ENCODE results near the gene PACSIN3. TPM values are rescaled to one million over a fixed set of nuclear protein-coding genes. Genes with fewer than 3 reads are reported as not detected.

The PACSIN3 gene
- total RNA-seq, 1 donor from 2014 or later: 69.4 TPM

DNA sequence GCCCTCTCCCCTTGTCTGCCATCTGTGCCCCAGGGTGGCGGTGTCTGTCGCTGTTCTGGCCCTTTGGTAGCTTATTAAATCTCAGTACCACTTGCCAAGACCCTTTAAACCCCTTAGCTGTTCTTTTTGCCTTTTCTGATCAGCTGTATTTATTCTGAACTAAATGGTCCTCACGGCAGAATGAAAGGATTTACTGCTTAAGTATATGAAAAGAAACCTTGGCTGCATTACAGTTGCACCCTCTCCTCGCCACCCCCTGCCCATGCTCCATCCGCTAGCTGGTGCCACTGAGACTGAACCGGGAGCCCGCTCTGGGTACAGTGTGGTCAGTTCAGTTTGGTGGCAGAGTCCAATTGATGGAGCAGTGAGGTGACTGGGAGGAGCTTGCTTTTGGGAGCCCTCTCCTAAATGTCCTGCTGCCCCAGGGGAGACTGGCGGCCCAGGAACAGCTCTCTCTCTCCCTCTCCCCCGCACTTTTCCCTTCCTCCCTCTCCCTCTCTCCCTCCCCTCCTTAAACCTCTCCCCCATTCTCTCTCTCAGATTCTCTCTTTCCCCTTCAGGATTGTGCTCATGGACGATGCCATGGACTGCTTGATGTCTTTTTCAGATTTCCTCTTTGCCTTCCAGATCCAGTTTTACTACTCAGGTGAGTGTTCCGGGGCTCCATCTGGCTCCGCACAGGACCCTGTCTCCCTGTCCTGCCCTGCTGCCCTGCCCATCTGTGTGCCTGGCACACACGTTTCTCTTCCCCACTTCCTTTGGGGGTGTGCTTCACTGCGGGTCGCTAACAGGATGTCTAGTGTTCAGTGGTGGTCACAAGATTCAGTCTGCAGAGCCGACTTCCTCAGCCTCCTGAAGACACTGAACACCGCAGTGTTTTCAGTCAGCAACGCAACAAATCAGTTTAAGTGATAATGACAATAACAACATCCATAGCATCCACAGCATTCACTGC lies 31.3 kb downstream of the PACSIN3 start:
- Mint-ChIP-seq H3K27me3 (ENCODE audit: low read depth) (no peaks in the 10 kb centered on the region), H3K27ac (ENCODE audit: unreplicated experiment) (peak overlapping the region; percentile 22), H3K9me3 (ENCODE audit: low read depth) (no peaks in the 10 kb centered on the region), H3K4me3 (ENCODE audit: unreplicated experiment) (no peak overlapping the region), H3K4me1 (ENCODE audit: low read depth) (peaks cover 17% of the 10 kb centered on the region), H3K36me3 (ENCODE audit: low read depth) (peaks cover 4% of the 10 kb centered on the region)
- no peak for DNase-seq (ENCODE audit: low spot score)
- TF ChIP-seq CTCF (IDR thresholded peaks at IDR 0.05): no peak

DNA sequence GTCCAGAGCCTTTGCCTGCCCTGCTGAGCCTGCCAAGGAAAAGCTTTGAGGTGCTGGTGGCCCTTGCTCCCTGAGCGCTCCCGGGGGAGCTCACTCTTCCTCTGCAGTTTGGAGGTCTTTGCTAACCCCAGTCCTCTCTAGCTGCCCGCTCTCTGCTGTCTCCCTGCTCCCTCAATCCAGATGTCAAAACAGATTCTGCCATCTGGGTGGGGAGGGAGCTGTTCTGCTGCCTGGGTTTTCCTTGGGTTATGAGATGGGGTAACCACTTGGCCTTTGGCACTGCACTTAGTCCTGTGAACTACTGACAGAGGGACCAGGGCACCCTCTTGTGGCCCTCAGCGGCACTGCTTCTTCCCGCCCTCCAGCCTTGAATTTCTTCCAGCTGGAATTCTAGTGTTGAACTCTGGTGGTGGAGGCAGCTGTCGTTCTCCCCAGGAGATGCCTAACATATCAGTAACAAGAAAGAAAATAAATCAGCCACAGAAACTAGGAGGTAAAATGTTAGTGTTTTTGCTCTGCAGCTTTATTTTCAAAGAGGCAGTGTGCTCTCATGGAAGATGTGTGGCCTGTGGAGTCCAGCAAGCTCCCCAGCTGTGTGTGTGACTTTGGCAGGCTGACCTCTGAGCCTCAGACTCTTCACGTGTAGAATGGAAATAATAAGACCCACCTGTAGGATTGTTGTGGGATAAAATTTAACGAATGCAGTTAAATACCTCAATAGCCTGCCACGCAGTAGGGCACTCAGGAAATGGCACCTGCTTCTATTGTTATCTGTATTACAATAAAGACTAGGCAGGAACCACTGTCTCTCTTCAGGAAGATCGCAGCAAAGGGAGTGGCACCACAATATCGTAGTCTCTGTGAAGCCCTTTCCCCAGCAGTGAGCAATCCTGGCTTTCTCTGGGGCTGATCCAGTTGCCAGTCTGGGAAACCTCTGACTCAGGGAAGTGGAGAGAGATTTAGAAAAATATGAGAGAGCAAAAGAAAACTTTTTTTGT lies 33.0 kb downstream of the PACSIN3 start:
- no peak for DNase-seq (ENCODE audit: low spot score)
- H3K27ac Mint-ChIP-seq (ENCODE audit: unreplicated experiment): peak overlapping the region; percentile 38
- peaks cover 22% of the 10 kb centered on the region for H3K4me1 Mint-ChIP-seq (ENCODE audit: low read depth)
- H3K9me3 Mint-ChIP-seq (ENCODE audit: low read depth): no peaks in the 10 kb centered on the region
- H3K36me3 Mint-ChIP-seq (ENCODE audit: low read depth): peaks cover 5% of the 10 kb centered on the region
- TF ChIP-seq CTCF (IDR thresholded peaks at IDR 0.05): peak; percentile 100
- H3K4me3 Mint-ChIP-seq (ENCODE audit: unreplicated experiment): no peak overlapping the region
- no peaks in the 10 kb centered on the region for H3K27me3 Mint-ChIP-seq (ENCODE audit: low read depth)

- peaks cover 6% of the 10 kb centered on the region for H3K36me3 Mint-ChIP-seq (ENCODE audit: low read depth)
- no peak overlapping the region for H3K27ac Mint-ChIP-seq (ENCODE audit: unreplicated experiment)
- no peak for DNase-seq (ENCODE audit: low spot score)
- no peak for TF ChIP-seq CTCF (IDR thresholded peaks at IDR 0.05)
- no peak overlapping the region for H3K4me3 Mint-ChIP-seq (ENCODE audit: unreplicated experiment)
- no peaks in the 10 kb centered on the region for H3K27me3 Mint-ChIP-seq (ENCODE audit: low read depth)
- no peaks in the 10 kb centered on the region for H3K9me3 Mint-ChIP-seq (ENCODE audit: low read depth)
- peaks cover 22% of the 10 kb centered on the region for H3K4me1 Mint-ChIP-seq (ENCODE audit: low read depth)
Measured at GRCh38 chr11:47152126-47152952, 33.9 kb downstream of the PACSIN3 start.

DNA sequence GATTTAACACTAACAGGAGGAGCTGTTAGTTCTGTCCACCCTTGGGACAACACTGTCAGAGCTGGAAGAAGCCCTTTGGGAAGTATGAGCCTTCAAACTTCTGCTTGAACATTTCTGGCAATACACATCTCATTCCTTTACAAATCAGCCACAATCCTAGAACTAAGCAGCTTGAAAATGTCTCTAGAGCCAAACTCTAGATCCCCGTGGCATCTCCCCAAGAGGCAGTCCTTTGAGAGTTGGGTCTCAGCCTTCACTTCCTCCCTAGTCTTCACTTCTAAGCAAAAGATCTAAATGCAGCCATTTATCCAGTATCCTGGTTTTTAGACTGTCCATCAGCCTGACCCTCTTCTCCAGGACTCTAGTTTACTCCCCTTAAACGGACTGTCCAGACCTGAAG lies 36.5 kb downstream of the PACSIN3 start:
- DNase-seq (ENCODE audit: low spot score): no peak
- H3K4me3 Mint-ChIP-seq (ENCODE audit: unreplicated experiment): no peak overlapping the region
- peaks cover 6% of the 10 kb centered on the region for H3K36me3 Mint-ChIP-seq (ENCODE audit: low read depth)
- no peaks in the 10 kb centered on the region for H3K9me3 Mint-ChIP-seq (ENCODE audit: low read depth)
- no peaks in the 10 kb centered on the region for H3K27me3 Mint-ChIP-seq (ENCODE audit: low read depth)
- H3K4me1 Mint-ChIP-seq (ENCODE audit: low read depth): peaks cover 22% of the 10 kb centered on the region
- H3K27ac Mint-ChIP-seq (ENCODE audit: unreplicated experiment): no peak overlapping the region
- no peak for TF ChIP-seq CTCF (IDR thresholded peaks at IDR 0.05)
